ENCODE results near the gene SLAMF8.

DNA sequence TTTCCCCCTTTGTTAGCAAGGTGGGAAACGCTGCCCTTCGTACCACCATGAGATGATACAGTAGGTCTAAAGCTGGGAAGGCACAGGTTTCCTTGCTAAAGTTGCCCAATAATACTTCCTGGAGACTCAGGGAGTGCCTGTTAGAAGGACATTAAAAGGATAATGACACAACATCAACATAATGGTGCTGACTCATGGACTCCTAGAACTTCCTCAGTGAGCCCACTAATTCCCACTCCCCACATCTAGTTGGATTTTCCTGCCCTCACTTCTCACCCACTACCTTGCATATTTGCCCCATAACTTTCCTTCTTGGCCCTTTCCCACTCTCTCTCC lies 55.8 kb downstream of the SLAMF8 start:
- TF ChIP-seq, protein P1, sequence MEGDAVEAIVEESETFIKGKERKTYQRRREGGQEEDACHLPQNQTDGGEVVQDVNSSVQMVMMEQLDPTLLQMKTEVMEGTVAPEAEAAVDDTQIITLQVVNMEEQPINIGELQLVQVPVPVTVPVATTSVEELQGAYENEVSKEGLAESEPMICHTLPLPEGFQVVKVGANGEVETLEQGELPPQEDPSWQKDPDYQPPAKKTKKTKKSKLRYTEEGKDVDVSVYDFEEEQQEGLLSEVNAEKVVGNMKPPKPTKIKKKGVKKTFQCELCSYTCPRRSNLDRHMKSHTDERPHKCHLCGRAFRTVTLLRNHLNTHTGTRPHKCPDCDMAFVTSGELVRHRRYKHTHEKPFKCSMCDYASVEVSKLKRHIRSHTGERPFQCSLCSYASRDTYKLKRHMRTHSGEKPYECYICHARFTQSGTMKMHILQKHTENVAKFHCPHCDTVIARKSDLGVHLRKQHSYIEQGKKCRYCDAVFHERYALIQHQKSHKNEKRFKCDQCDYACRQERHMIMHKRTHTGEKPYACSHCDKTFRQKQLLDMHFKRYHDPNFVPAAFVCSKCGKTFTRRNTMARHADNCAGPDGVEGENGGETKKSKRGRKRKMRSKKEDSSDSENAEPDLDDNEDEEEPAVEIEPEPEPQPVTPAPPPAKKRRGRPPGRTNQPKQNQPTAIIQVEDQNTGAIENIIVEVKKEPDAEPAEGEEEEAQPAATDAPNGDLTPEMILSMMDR (IDR thresholded peaks at IDR 0.05): no peak
- no peak for TF ChIP-seq EZH2 (IDR thresholded peaks at IDR 0.05; ENCODE audit: borderline replicate concordance, insufficient read depth, low read depth, low read length, poor library complexity, severe bottlenecking)
